ELF-1 (cell line): ENCODE data around the gene DNASE1L3.
A peak's percentile ranks its signal among the peaks of the same experiment; 100 is the strongest.

ENCODE experiments used
- DNase-seq: peaks from one replicate; pipeline ENCODE4 v3.0.0-alpha.2; 2016; ENCODE audit warnings: low read depth, low spot score

Gene DNASE1L3

DNA sequence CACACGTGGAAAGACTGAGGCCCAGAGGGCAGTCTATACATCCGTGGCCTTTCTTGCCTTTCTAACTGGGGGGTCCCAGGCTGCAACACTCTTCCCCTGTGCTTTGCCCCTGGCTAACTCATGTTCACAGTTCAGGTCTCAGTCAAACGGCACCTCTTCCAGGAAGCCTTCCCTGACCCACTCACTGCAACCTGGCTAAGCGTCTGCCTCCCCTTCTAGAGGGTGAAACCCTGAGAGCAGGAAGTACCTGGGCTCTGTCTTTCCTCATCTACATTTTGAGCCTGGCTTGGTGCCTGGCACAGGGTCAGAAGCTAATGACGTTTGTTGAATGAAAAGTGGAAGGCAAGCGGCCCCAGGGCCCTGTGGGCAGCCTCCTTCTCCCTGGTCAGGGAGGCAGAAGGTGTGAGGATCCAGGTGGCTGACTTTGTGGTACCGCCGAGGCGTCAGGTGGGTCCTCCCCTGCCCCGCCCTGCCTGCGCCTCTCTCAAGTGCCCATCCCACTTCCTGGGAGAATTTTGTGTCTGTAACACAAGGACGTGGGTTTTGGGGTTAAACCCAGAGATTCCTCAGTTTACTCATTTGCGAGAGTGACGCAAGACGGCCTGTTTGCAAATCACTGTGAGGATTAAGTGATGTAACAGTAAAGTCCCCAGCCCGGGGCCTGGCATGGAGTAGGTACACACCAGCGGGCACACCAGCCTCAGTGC, 32.1 kb downstream of the DNASE1L3 start:
- DNase-seq: no peak

DNA sequence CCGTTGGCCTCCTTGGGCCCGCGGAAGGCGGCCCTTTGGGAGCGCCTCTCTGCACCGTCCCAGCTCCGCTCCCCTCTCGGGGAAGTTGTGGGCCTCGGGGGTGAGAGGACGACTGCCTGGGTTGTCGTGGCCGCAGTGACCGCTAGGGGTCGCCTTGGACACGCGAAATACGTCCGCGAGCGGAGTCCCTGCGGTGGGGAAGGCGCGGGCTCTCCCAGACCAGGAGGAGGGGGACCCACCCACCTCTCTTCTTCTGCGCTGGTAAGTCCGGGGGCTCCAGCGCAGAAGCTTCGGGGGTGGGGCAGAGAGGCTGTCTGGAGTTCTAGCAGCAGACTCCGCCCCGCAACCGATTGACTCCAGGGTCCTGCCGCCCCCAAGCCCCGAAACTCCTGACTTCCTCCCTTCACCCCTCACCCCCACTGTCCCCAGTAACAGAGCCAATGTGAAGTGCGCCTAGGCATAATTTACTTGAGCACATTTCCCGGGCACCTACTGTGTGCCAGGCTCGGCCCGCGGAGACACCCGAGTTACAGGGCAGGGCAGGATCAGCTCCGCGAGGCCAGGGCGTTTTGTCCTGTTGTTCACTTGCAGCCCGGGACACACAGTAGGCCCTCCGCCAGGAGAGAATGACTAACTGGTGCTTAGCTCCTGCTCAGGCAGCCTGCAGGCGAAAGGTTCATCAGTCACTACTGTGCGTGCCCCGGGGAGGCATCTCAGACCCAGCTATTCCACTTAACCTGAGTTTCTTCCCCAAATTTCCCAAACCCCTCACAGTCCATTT, 32.8 kb downstream of the DNASE1L3 start:
- DNase-seq: peak; percentile 91

DNA sequence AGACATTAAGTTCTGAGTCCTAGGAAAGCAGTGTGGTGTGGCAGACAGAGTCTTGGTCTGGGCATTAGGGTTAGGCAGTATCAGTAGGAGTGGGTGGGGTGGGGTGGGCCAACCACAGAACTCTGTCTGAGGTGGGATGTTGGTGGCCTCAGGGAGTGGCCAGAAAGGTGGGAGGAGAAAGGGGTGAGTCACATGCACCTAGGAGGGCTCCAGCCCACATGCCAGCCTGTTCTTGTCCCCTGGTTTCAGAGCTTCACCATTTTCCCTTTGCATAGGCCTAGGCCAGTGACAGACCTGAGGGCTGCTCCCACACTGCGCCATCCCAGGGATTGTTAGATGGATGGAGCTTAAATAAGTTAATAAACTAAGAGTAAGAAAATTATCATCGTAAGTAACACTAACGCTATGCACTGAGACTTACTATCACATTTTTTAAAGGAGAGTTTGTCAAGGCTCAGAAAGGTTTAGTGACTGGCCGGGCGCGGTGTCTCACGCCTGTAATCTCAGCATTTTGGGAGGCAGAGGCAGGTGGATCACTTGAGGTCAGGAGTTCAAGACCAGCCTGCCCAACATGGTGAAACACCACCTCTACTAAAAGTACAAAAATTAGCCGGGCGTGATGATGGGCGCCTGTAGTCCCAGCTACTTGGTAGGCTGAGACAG, 33.8 kb downstream of the DNASE1L3 start:
- DNase-seq: no peak

- DNase-seq: no peak
These were observed 34.6 kb downstream of the DNASE1L3 start for GRCh38 chr3:58176185-58176530.

DNA sequence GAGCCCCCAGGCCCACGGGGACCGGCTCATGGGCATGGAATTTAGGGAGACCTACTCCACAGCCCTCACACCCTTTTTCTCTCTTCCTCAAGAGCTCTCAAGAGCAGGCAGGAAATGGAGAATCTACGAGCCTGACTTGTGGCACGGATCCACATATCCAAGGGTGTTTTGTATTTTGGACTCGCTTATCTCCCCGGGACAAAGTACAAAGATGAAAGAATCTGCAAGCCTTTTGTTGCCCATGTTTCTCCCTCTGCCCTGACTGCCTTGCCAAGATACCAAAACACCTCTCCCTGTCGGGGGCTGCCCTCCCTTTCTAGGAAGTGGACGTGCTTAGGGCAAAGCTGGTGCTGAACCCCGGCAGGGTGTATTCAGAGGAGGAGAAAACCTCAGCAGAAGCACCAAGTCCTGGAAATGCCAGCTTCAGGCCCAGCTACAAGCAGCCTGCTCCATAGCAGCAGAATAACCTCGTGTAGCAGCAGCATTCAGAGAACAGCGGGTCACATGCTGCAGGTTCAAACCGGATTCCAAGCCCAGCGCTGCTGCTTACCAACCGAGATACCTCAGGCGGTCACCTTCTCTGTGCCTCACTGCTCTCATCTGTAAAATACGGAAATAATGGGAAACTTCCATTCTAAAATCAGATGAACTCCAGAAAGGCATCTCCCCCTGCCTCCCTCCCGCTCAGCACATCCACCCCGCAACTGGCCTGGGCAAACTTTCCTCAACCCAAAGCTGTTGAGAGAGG, 35.2 kb downstream of the DNASE1L3 start:
- peak; percentile 49 for DNase-seq

- DNase-seq: no peak
These were observed 35.7 kb downstream of the DNASE1L3 start for GRCh38 chr3:58175187-58175436.

- DNase-seq: peak; percentile 52
These were observed 36.9 kb downstream of the DNASE1L3 start for GRCh38 chr3:58173669-58174398.

DNA sequence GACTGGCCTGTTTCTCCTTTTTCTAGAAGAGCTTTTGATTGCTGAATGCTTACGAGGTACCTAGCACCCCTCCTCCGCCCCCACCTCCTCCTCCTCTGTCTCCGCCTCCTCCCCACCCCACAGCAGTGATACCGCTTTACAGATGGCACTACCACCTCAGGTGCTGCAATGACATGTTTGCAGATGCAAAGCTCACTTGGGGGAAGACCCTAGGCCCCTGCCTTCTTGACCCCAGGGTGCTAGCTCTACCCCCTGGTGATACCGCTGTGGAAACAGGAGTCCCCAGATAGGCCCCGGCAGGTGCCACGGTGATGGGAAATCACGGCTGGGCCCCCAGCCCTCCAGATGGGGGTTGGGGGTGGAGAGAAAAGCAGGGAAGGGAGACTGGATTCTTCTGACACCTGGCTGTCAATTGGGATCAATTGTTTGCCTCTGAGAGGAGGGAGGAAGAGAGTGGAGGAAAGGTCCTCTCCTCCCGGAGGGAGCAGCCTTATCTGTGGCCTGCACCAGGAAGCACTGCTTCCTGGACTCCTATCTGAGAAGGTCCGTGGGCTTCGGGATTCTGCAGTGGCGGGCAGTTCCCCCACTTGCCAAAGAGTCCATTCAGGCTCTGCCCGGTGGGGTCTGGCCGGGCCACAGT, 37.6 kb downstream of the DNASE1L3 start:
- DNase-seq: no peak

- no peak for DNase-seq
These were observed 39.6 kb downstream of the DNASE1L3 start for GRCh38 chr3:58171126-58171525.

DNA sequence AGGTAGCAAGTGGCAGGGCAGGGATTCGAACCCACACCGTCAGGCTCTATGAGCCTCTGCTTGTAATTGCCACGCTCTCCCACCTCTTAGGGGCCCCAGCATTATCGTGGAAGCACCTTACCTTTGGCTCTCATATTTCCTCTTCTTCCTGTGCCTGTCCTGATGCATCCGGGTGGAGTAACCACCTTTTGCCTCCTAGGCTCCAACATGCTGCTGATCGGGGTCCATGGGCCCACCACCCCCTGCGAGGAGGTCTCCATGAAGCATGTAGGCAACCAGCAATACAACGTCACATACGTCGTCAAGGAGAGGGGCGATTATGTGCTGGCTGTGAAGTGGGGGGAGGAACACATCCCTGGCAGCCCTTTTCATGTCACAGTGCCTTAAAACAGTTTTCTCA, 40.4 kb downstream of the DNASE1L3 start:
- DNase-seq: no peak

- DNase-seq: no peak
These were observed 41.4 kb downstream of the DNASE1L3 start for GRCh38 chr3:58169371-58169770.

- DNase-seq: no peak
These were observed 42.3 kb downstream of the DNASE1L3 start for GRCh38 chr3:58168498-58168897.

- peak; percentile 77 for DNase-seq
These were observed 43.1 kb downstream of the DNASE1L3 start for GRCh38 chr3:58167431-58168351.

DNA sequence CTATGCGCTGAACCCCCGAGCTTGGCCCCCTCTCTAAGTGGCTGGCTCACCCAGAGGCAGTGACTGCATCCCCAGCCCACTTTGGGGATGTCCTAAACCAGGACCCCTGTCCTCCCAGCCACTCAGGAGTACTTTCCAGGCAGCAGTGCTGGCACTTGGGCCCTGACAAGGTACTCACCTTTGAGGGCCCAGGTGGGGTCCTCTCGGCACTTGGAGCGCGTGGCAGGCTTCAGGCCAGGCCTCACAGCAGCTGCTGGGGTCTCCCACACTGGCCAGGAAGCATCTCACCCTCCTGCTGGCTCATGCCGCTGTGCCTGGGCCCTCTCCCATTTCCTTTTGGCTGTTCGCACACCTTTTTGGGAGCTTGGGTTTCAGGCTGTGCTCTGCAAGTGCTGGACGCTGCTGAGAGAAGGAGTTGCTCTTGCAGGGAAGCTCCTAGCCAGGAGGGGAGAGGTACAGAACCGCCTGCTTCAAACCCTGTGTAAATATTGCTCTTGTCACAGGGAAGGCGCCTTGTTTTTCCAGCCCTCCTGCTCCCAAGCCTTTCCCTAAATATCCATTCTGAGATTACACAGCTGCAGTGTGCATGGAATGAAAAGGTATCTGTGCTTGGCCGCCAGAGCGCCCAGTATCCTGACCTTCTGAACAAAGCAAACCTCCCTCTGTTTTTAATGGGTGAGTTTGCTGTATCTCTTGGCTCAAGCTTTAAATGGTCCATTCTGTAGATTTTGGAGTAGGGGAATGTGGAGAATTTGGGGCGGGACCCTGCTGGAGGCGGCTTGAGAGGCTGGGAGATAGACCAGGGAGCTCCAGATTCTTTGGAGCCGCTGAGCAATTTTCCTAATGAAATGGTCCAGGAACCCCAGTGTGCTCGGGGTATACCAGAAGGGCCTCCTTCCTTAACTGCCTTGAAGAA, 45.6 kb downstream of the DNASE1L3 start:
- DNase-seq: peak; percentile 91

DNA sequence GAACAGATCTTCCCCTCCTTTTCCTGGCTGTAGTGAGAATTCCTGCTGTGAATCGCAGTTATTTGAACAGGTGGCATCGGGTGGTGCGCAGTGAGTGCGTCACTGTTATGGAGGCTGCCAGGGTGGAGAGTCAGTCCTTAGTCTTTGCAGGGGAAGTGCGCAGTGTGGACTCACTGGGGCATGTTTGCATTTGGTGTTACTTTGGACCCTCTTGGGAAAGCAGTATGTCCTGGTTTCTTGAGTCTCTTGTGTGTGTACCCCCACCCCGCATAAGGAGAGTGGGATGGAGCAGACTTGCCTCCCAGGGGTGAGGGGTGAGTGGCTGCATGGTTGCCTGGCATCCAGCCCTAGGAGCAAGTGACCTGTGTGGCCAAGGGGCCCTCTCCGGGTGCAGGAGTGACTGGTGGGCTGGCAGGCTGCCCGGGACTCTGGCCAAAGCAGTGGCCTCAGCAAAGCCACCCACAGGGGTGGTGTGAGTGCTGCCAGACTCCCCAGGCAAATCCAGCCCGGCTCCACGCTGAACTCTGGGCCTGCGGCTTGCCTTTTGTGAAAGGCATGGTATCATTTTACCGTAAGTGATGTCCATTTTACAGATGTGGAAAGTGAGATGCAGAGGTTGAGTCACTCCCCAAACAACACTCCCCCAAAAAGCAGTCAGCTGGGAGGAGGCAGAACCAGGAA, 46.4 kb downstream of the DNASE1L3 start:
- no peak for DNase-seq

DNA sequence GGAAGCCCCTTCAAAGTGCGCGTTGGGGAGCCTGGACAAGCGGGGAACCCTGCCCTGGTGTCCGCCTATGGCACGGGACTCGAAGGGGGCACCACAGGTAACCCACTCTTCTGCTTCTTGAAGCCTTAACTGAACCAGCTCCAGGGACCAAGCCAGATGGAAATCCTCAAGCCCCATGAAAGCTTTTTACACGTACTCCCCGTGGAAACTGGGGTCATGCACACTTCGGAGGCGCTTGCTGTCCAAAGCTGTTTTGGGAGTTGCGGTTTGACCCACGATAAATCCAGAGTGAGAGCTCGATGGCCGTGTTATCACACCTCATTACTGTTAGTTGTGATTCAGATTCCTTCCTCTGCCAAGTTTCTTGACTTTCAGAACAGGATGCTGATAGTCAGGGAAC, 47.5 kb downstream of the DNASE1L3 start:
- DNase-seq: no peak

DNA sequence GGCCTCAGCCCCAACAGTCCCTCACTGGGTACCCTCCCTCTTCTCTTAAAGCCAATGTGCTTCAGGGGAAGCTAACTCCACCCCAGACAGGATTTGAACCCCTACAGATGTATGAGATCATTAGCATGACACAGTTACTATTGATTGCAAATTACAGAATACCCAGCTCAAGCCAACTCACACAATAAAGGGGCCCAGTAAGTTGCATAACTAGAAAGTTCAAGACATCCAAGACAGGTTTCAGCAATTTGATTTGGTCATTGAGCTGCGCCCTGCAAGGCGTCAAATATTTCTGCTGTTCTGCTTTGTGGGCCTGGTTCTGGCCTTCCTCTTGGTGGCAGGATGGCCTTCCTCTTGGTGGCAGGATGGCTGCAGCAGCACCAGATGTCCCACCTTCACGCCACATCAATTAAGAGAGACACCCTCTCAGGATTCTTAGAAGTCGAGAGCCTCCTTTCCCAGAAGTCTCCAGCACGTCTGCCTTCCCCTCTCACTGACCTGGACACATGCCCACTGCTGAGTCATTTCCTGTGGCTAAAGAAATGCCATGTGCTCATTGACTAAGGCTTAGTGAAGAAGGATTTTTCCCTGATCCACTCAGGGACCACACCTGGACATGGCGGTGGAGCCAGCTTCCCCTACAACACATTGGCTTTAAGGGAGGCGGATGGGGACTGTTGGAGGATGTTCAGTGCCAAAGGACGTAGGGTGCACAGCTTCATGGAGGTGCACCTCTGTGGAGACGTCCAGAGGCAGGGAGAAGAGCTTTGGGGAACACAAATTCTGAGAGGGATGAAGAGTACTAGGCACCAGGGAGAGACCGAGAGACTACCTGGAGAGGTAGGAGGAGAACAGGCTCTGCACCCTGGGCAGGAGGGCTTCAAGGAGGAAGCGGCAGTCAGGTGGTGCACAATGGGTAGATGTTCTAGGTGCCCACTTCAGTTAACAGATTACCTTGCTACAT, 49.1 kb downstream of the DNASE1L3 start:
- DNase-seq: no peak
